ENCODE results near the gene NHEJ1. TPM values are rescaled to one million over a fixed set of nuclear protein-coding genes. Genes with fewer than 3 reads are reported as not detected.

NHEJ1 gene
- total RNA-seq, 1 donor from 2014 or later: 13.0 TPM

DNA sequence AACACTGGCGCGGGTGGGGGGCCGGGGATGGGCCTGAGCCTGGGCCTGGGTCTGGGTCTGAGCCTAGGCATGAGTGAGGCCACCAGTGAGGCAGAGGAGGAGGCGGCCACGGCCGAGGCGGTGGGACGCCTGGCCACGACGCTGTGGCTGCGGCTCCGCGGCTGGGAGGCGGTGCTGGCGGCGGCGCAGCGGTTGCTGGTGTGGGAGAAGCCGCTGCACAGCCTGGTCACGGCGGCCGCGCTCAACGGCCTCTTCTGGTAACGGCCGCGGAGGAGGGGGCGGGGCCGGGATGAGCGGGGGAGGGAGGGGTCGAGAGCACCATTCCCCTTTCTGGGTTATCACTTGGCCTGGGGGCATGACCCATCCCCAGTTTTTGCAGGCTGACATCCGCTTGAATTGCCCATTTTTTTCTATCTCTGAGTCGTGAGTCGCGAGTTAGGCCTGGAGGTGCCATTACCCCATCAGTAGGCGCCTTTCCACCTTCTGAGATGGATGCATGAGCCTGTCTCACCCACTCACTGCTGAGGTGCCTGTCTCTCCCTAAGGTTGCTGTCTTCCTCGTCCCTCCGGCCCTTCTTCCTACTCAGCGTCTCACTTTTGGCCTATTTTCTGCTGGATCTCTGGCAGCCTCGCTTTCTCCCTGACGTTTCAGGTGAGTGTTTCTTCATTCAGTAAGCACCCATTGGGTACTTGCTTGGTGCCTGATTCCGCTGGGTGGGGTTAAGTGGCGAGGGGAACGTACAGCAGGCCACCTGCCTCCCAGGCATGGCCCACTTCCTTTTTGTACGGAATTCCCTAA lies 18.0 kb upstream of the NHEJ1 start:
- H3K36me3 ChIP-seq: peaks cover 64% of the 10 kb centered on the region
- H3K27ac ChIP-seq: peak overlapping the region; percentile 99
- H3K27me3 ChIP-seq (ENCODE audit: low read depth): no peaks in the 10 kb centered on the region
- DNase-seq (peak; percentile 73), ATAC-seq (peak in 1 of 2 donors; percentile 5)
- intact Hi-C loops (cut with DNase I): no loop called here
- H3K4me1 ChIP-seq: peaks cover 37% of the 10 kb centered on the region
- H3K4me3 ChIP-seq: peak overlapping the region; percentile 99
- TF ChIP-seq, protein P1, sequence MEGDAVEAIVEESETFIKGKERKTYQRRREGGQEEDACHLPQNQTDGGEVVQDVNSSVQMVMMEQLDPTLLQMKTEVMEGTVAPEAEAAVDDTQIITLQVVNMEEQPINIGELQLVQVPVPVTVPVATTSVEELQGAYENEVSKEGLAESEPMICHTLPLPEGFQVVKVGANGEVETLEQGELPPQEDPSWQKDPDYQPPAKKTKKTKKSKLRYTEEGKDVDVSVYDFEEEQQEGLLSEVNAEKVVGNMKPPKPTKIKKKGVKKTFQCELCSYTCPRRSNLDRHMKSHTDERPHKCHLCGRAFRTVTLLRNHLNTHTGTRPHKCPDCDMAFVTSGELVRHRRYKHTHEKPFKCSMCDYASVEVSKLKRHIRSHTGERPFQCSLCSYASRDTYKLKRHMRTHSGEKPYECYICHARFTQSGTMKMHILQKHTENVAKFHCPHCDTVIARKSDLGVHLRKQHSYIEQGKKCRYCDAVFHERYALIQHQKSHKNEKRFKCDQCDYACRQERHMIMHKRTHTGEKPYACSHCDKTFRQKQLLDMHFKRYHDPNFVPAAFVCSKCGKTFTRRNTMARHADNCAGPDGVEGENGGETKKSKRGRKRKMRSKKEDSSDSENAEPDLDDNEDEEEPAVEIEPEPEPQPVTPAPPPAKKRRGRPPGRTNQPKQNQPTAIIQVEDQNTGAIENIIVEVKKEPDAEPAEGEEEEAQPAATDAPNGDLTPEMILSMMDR (IDR thresholded peaks at IDR 0.05): no peak
- H3K9me3 ChIP-seq: no peaks in the 10 kb centered on the region

DNA sequence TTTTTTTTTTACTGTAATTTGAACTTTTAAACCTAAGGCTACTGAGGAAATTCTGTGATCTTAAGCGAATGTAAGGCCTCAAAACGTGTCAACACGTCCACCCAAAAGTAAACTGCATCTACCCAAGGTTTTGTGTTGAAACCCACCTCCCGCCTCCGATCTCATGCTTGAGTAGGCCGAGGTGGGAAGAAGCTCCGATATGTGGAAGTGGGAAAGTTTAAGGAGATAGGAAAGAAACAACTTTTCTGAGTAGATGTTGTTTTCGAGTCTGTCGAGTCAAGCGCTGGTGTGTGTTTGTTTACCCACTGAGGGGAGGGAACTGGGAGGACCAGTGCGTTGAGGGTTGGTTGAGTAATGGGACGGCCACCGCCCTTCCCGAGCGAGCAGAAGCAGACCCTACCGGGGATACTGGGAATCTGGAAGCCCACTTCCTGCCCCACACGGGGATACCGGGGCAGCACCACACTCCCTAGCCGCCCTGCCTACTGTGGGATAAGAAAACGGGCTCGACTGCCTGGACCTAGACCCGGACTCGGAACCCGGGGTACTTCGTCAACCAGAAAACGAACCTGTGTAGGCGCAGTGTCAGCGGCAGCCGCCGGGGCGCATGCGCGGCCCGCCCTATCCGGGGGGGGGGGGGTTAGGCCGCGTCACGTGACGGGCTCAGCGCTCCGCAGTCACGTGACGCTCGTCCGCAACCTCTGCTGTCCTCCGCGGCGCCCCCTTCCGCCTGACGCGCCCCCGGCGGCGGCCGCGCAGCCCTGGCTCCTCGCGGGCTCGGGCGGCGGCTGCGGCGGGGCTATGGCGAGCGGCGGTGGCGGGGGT lies 17.1 kb upstream of the NHEJ1 start, which contains the start of gene RETREG2:
RETREG2 (plus strand) TSS at position 724 of the 825 bp plus-strand sequence; CDS start at position 802, 78 bp downstream.
- Histone ChIP-seq H3K4me3 (peak within 1 kb of the TSS; percentile 99), H3K27me3 (ENCODE audit: low read depth) (no peaks in the 10 kb centered on the region), H3K4me1 (peaks cover 37% of the 10 kb centered on the region), H3K27ac (peak within 1 kb of the TSS; percentile 99), H3K36me3 (peaks cover 64% of the 10 kb centered on the region), H3K9me3 (no peaks in the 10 kb centered on the region)
- intact Hi-C loops (cut with DNase I): no loop called here
- peak; percentile 90 for DNase-seq
- TF ChIP-seq, protein P1 (IDR thresholded peaks at IDR 0.05): peak; percentile 49
- ATAC-seq: peak; percentile 90 to 94

DNA sequence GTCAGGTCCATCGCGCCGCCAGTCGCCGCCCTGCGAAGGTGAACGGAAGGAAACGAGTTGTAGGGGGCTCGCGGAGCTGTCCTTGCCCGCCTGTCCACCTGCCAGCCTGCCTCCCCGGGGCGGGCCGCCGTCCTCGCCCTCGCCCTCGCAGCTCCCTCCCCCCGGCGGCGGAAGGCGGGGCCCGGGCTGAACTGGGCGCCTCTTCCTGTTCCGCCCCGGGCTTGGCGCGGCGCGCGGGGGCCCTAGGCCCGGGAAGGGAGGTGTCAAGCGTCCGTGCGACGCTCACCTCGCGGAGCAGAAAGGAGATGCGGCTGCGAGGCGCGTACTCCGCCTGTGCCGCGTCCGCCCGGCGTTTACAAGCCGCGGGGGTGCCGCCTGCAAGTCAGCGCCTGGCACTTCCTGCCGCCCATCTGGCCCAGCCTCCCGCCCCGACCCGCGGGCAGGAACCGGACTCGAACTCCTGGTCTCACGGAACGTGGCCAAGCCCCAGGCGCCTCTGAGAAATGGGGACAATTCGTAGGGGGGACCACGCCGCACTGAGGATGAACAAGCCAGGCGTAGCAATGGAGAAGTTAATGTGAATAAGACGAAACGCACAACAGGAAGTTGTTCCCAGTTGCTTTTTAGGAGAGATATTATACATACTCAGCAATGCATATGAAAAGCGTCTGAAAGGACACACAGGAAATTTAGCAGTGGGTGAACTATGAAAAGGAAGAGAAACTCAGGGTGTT lies 16.4 kb upstream of the NHEJ1 start, which contains the start of gene CNPPD1:
CNPPD1 (minus strand) TSS at position 108 of the 734 bp plus-strand sequence; CDS start at position 11, 97 bp downstream.
- H3K27ac ChIP-seq: peak within 1 kb of the TSS; percentile 99
- peaks cover 64% of the 10 kb centered on the region for H3K36me3 ChIP-seq
- ATAC-seq (peak; percentile 94), DNase-seq (peak; percentile 93)
- TF ChIP-seq, protein P1 (IDR thresholded peaks at IDR 0.05): no peak
- H3K4me1 ChIP-seq: peaks cover 37% of the 10 kb centered on the region
- intact Hi-C loops (cut with DNase I): no loop called here
- H3K27me3 ChIP-seq (ENCODE audit: low read depth): no peaks in the 10 kb centered on the region
- H3K4me3 ChIP-seq: peak within 1 kb of the TSS; percentile 99
- no peaks in the 10 kb centered on the region for H3K9me3 ChIP-seq

DNA sequence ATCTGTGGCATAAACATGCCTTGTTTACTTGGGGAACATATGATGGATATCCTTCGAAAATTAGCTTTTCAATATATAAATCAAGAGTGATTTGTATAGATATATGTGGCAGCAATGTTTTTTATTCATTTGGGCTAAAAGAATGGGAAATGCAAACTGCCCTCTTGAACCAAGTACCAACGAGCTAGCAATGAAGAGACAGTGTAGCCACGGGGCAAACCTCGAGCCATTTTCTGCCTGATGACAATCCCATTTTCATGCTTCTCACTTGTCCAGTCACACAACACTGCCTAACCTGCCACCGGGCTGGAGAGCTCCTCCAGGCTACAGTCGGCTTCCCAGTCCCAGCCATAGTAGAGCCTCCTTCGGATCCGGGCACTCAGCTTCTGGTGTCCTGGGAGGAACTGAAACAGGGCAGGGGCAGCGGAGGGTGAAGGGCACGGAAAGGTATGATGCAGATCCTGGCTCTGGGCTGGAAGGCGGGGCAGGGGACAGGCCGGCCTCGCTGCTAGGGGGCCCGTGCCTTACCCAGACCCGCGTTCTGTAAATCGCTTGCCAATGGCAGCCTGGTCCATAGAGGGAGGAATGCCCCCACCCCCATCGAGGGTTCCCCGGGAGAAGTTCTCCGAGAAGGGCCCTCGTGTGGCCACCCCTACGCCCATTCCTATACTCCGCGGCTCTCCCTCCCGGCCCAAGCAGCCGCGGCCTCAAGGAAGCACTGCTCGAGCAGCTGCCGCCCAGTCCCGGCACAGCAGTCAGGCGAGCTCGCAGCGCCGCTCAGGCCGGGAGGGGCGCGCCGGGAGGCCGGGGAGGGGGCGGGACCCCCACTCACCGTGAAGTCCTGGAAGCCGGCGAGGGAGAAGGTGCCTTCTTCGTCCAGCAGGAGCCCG lies 15.6 kb upstream of the NHEJ1 start:
- H3K36me3 ChIP-seq: peaks cover 59% of the 10 kb centered on the region
- ATAC-seq: peak; percentile 46 to 47
- peak overlapping the region; percentile 99 for H3K27ac ChIP-seq
- peak; percentile 72 for DNase-seq
- H3K4me3 ChIP-seq: peak overlapping the region; percentile 99
- H3K27me3 ChIP-seq (ENCODE audit: low read depth): no peaks in the 10 kb centered on the region
- H3K4me1 ChIP-seq: peaks cover 43% of the 10 kb centered on the region
- H3K9me3 ChIP-seq: no peaks in the 10 kb centered on the region
- TF ChIP-seq, protein P1 (IDR thresholded peaks at IDR 0.05): peak; percentile 22
- intact Hi-C loops (cut with DNase I): no loop called here
